GM19043 (cell line): ENCODE results near the gene RNASE4.
"Not testable (repeated sequence)": the region's sequence is repeated elsewhere in the genome, so short reads cannot be mapped to it uniquely, and the experiment has no call there.

ENCODE experiments used
- ATAC-seq: cut with Tn5 transposase; IDR thresholded peaks from one replicate; pipeline ENCODE4 v1.9.1; 2021; ENCODE audit warnings: low read depth; ENCODE audit not compliant: unreplicated experiment

RNASE4 gene, protein sequence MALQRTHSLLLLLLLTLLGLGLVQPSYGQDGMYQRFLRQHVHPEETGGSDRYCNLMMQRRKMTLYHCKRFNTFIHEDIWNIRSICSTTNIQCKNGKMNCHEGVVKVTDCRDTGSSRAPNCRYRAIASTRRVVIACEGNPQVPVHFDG

DNA sequence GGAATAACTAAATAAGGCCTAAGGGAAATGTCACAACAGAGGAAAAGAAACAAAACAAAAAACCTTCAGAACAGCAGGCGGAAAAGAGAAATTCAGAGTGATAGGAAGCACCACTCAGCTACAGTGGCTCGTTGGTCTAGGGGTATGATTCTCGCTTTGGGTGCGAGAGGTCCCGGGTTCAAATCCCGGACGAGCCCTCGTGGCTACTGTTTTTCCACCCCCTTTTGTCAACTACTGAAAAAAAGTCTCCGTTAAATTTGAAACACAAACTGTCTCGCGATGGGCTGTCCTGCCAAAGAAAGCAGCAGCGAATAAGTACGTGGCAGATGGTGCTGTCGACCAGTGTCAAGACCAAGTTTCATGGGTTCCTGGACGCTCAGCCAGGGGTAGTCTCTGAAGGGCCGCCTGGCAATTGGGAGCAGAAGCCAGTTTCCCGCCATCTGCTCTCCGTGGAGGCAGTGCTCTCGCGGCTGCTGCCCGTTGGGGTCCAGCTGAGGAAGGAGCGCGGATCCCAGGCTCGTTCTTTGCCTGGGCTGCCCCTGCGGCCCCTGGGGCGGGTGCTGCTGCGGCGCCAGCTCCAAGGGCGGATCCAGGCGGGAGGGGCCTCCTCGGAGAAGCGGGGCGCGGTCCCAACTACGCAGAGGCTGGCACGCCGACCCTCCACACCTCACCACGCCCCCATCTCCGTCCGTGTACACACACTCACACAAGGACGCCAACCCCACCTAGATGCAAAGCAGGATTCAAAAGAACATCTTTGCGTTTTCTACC is at the start of gene RNASE4:
TSS of gene RNASE4 (plus strand) at position 670 of the 771 bp plus-strand sequence. CDS start 14,812 bp downstream, outside the sequence.
- peak; percentile 25 for ATAC-seq

DNA sequence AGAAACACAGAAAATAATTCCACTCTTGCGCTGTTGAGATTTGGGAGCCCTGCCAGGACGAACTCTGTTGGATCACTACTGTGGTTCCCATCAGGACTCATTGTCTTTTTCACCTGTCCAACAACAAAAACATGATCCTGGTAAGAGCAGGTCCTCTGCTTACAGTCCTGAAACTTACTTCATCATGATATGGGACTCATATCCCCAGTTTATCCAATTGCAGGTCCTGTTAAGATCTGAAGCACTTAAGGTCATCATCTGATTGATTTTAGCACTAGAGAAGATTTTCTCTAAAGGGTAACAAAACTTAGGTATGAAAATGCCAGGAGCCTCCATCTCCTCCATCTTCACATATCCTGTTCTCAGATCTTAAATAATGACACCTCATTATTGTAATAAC is 42.8 kb upstream of the RNASE4 start, which contains the start of gene OR6S1:
TSS of gene OR6S1 (minus strand) at position 101 of the 400 bp plus-strand sequence. CDS start at position 101, 0 bp downstream.
- no peak for ATAC-seq

DNA sequence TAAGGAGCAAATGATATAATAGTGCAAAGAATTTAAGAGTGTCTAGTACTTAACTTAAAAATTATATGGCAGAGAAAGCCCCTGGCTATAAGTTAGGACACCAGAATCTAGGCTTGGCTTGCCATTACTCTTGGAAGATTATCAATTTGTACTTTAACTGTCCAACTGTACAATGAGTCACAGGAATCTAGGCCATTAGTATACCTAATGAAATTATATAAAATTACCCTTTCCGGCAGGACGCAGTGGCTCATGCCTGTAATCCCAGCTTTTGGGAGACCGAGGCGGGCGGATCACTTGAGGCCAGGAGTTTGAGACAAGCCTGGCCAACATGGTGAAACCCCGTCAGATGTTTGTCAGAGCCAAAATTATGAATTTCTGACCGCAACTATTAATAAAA is 42.2 kb upstream of the RNASE4 start:
- no peak for ATAC-seq

DNA sequence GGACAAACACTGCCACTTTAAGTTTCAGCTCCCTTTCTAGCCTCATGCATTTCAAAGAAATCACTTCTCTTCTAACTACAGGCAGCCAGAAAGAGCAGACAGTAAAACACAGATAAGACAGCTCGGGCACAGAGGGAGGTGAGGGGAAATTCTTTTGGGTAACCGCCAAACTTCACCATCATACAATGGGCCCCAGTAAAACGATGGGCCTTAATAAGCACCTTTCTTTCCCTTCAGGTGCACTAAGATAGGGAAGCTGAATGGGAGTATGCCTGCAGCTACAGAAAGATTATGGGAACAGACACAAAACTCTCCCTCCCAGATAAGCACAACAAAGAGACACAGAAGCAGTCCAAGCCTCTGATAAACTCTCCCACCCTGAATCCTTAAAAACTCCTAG is 41.6 kb upstream of the RNASE4 start:
- not testable (repeated sequence) for ATAC-seq

DNA sequence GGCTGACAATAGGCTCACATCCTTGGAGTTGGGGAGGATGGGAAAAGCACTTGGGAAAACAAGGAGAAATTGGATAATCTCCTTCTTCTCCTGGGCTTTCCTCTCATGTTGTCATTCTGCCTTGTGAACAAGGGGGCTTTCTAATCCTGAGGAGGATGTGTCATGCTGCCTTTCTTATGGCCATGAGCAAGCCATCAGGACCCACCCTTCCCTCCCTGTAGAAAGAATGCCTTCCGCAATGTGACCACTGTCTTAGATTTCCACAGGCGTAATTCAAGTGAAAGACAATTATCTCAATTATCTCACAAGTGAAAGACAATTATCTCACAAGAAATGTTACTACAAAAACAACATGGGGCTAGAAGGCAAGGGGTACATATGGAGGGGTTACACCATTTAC is 39.8 kb upstream of the RNASE4 start:
- no peak for ATAC-seq

DNA sequence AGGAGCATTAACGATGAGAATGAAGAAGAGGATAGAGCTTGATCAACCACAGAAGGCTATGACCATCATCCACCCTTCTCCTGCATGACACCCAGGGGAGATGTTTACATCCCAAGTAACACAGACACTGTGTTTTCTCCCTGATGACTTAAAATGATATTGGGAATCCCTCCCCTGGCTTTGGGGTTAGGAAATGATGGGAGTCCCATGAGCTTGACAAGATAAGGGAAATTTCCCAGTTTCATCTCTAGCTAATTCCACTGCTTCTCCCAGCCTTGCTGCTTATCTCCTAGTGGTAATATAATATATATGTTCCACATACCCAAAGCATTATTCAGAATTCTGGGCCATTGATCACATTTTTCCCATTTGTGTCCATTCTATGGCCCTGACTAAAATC is 38.9 kb upstream of the RNASE4 start:
- ATAC-seq = no peak

DNA sequence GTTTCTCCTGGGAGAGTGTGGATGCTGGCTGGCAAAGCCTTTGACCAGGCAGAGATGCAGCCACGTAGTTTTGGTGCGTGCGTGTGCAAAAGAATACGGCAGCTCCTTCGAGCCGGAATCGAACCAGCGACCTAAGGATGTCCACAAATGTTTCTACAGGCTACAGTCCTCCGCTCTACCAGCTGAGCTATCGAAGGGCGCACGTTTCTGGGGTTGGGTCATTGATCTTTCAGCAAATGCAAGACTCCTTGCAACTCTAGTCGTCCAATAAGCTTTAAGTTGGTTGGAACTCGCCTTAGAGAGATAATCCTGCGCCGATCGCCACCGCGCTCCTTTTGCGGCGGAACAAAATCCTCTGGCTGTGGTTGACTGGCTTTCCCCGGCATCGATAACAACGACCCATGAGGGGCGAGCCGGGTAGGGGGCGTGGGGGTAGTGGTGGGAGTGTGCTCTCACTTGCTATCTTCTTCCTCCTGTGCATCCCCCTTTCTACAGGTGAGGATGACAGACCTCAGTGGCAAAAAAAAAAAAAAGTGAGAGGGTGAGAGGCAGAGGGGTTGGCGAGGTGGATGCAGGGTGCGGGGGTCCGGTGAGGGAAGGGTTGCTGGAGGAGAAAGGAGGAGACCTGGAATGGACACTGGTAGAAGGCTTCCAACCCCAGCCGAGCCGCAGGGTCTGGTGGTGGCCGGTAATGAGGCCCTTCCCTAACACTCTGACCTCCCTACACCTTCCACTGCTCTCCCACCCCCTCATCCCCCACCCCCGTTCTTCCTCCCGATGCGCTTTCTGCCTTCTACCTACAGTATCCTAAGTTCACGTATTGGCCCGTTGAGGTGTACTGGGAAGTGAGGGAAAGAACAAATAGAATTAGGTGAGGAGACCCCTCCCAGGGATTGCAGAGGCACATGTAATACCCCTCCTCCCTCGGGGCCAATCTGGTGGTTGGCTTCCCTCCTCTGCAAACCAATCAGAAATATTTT is 31.1 kb upstream of the RNASE4 start:
- no peak for ATAC-seq

DNA sequence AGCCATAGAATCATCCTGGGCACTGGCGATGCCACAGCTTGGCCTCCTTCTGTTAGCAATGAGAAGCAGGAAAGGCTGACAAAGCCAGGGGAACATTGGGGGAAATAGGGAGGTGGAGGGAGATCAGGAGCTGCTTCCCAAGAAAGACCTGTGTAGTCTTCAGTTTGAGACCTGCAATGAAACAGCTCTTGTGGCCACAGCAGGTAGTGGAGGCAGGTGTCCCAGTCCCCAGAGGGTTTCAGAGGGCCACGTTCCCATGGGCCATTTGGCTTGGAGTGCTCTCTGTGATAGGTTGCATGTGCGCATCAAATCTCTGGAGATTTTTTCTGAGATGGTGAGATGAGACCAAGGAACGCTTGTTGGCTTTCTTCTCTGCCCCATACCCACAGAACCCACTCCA is 28.5 kb upstream of the RNASE4 start:
- no peak for ATAC-seq

DNA sequence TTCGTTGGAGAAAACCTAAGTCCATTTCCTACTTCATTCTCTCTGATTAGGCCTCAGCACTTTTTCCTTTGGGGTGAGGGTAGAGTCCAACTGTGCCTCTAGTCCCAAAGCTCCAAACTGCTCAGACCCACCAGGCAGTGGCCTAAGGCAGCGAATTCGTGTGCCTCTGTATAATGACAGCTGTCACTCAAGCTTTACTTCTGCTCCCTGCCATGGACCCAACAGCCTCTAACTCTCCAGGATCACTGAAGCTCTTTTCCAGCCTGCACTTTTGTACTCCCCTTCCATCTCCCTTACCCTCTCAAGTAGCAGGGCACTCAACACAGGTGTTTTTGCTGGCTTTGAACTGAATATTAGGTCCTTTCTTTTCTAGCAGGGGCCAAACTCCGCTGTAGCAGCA is 28.1 kb upstream of the RNASE4 start:
- ATAC-seq = no peak

DNA sequence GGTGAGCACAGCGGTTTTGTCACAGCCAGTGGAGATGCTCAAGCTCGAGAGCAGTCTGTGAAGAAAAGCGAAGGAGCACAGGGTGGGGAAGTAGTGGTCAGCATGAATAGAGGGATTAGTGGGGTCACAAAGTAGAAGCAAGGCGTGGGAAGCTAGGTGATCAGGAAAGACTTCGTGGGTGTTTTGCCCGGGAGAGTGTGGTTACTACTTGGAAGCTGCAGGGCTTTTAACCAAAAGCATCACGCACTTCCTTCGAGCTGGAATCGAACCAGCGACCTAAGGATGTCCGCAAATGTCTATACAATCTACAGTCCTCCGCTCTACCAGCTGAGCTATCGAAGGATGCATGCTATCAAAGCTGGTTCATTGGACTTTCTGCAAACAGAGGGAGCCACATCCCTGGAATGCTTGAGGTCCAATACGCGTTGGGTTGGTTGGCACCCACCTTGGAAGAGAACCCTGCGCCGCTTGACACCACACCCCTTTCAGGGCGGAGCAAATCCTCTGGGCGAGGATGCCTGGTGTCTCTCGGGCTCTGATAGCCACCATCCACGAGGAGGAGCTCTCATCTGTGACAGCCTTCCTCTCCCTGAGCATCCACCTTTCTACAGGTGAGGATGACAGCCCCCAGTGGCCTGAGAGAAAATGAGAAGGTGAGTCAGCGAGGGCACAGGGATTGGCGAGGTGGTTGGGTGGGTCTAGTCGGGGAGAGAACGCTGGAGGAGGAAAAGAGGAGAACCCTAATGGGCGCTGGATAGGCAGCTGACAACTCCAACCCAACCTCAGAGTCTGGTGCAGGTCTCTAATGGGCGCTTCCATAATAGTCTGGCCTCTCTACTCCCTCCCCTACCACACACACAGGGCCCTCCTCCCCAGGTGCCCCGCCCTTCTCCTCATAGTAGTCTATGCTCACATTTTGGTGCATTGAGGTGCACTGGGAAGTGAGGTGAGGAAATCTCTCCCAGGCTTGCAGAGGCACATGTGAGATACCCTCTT is 26.8 kb upstream of the RNASE4 start:
- ATAC-seq = no peak

DNA sequence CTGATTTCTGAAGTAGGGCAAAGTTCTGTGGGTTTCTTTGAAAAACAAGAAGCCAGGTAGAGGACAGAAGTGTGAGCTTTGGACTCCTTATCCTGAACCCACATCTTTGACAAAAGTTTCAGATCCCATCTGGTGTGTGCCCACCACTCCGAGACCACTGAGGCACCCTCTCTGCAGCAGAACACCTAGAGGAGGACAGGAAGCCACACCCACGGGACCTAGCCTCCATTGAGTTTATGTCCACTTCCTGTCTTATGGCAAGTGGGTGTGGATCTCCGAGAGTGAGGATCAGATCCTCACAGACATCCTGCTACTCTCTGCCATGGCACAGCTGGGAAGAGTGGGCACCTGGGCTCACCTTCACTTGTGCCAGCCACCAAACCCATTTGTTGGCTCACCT is 26.1 kb upstream of the RNASE4 start:
- no peak for ATAC-seq

DNA sequence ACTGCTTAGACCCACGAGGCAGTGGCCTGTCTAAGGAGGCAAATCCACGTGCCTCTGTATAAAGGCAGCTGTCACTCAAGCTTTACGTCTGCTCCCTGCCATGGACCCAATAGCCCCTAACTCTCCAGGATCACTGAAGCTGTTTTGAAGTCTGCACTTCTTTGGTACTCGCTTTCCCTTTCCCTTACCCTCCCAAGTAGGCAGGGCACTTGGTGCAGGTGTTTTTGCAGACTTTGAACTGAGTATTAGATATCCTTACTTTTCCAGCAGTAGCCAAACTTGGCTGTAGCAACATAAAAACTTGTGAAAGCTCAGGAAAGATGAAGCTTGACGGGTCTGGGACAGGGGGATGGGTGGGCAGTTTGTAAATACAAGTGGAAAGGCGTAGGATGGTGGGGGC is 25.0 kb upstream of the RNASE4 start:
- ATAC-seq = no peak

DNA sequence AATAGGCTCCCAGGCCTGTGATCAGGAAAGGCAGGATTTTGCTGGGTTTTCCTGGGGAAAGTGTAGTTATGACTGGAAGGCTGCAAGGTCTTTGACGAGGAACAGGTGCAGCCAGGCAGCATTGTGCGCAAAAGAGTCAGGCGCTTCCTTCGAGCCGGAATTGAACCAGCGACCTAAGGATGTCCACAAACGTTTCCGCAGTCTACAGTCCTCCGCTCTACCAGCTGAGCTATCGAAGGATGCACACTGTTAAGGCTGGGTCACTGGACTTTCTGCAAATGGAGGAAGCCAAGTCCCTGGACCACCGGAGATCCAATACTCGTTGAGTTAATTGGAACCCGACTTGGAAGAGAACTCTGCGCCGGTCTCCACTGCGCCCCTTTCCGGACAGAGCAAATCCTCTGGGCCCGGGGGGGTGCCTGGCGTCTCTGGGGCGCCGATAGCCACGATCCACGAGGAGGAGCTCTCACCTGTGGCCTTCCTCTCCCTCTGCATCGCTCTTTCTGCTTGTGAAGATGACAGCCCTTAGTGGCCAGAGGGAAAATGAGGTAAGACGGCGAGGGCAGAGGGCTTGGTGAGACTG is 24.5 kb upstream of the RNASE4 start:
- ATAC-seq = no peak

DNA sequence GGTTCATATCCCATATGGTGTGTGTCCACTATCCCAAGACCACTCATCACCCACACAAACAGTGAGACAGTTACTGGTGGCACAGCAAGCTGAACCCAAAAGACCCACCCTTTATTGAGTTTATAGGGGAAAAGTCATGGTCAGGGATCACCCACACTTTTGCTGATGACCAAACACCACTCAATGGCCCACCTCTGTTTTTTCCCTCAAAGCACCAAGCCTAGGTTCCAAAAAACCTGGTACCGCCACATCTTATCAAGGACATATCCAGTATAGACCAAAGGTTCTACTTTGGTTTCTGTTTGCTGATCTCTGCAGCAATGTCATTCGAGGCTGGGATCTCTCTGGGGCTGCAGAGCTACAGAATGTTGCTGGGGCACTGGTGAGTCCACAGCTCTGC is 23.2 kb upstream of the RNASE4 start:
- no peak for ATAC-seq

DNA sequence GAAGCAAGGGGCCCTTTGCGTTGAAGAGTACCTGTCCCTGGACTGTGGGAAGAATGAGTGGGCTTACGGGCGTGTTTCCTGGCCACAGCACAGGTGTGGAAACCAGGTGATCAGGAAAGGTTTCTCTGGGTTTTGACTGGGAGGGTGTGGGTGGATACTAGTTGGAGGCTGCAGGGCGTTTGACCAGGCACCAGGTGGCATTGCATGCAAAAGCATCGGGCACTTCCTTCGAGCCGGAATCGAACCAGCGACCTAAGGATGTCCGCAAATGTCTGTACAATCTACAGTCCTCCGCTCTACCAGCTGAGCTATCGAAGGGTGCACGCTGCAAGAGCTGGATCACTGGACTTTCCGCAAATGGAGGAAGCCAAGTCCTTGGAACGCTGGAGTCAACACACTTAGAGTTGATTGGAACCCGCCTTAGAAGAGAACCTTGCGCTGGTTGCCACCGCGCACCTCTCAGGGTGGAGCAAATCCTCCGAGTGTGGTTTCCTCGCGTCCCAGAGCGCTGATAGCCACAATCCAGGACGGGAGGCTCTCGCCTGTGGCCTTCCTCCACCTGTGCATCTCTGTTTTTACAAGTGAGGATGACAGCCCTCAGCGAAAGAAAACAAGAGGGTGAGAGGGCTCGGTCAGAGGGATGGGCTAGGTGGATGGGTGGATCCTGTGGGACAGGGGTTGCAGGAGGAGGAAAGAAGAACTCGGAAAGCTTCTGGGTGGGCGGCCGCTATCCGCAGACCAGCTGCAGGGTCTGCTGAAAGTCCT is 21.2 kb upstream of the RNASE4 start:
- ATAC-seq = no peak

DNA sequence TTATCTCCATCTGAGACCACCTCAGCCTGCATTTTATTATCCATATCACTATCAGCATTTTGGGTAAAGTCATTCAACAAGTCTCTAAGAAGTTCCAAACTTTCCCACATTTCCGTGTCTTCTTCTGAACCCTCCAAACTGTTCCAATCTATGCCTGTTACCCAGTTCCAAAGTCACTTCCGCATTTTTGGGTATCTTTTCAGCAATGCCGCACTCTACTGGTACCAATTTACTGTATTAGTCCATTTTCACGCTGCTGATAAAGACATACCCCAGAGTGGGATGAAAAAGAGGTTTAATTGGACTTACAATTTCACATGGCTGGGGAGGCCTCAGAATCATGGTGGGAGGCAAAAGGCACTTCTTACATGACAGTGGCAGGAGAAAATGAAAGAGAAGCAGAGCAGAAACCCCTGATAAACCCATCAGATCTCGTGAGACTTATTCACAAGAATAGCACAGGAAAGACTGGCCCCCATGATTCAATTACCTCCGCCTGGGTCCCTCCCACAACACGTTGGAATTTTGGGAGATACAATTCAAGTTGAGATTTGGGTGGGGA is 17.9 kb upstream of the RNASE4 start:
- not testable (repeated sequence) for ATAC-seq

DNA sequence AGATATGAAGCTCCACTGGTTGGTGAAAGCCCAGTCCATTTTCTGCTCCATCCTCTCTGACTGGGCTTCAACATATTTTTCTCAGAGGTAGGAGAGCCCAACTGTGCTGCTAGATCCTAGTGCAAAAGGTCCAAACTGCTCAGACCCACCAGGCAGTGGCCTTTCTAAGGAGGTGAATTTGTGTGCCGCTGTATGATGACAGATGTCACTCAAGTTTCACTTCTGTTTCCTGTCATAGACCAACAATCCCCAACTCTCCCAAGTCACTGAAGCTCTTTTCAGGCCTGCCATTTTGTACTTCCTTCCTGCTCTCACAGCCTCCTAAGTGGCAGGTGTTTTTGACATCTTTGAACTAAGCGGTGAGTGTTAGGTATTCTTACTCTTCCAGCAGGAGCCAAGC is 16.4 kb upstream of the RNASE4 start:
- ATAC-seq = peak; percentile 72

DNA sequence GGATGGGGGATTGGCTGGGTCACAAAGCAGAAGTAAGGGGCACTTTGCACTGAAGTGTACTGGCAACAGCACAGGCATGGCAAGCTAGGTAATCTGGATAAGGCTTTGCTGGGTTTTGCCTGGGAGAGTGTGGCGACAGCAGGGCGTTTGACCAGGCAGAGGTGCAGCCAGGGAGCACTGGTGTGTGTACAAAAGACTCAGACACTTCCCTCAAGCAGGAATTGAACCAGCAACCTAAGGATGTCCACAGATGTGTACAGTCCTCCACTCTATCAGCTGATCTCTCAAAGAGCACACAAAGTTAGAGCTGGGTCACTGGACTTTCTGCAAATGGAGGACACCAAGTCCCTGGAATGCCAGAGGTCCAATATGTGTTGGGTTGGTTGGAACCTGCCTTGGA is 15.4 kb upstream of the RNASE4 start:
- ATAC-seq = no peak
